Measurements from ENCODE around the gene RNF222.

- no peak for TF ChIP-seq EP300 (IDR thresholded peaks at IDR 0.05)
- TF ChIP-seq POLR2A (IDR thresholded peaks at IDR 0.05), result no peak
- TF ChIP-seq, protein P1, sequence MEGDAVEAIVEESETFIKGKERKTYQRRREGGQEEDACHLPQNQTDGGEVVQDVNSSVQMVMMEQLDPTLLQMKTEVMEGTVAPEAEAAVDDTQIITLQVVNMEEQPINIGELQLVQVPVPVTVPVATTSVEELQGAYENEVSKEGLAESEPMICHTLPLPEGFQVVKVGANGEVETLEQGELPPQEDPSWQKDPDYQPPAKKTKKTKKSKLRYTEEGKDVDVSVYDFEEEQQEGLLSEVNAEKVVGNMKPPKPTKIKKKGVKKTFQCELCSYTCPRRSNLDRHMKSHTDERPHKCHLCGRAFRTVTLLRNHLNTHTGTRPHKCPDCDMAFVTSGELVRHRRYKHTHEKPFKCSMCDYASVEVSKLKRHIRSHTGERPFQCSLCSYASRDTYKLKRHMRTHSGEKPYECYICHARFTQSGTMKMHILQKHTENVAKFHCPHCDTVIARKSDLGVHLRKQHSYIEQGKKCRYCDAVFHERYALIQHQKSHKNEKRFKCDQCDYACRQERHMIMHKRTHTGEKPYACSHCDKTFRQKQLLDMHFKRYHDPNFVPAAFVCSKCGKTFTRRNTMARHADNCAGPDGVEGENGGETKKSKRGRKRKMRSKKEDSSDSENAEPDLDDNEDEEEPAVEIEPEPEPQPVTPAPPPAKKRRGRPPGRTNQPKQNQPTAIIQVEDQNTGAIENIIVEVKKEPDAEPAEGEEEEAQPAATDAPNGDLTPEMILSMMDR (IDR thresholded peaks at IDR 0.05), result no peak
Observed at GRCh38 chr17:8441690-8442089, 44.1 kb upstream of the RNF222 start.
